ENCODE data around the gene WDR35.

Gene WDR35

DNA sequence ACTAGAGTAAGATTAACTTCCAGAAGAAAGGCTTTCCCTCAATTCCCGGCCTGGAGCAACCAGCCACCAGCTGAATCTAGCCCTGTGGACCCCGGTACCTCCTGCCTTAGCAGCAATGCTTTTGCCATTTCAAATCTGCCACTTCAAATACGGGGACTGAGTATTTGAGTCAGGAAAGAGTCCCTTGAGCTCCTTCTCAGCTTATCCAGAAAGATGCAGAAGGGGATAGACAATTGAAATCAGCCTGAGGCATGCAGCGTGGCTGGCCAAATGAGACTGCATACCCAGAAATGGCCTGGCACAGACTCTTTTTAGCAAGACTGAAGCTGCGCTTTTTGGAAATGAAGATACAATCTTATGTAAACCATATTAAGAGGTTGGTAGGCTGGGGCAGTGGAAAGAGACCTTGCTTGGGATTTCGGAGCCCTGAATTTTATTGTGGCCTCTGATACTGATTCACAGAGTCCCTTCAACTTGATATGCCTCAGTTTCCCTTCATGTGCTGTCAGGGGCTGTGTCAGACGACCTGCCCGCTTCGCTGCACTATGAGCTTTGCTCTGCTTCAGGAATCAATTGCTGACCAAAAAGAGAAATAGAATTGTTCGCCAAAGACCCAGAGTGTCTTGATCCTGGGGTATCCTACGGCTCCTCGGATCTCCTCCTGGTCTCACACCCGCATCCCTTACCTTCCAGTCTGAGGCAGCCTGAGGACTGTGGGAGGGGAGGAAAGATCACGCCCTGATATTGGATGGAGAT is 21.5 kb upstream of the WDR35 start:
- DNase-seq (ENCODE audit: low spot score) = no peak

- DNase-seq (ENCODE audit: low spot score) = peak; percentile 36
Observed at GRCh38 chr2:20008703-20009102, 18.8 kb upstream of the WDR35 start.

GRCh38 chr2:20005891-20006470 is 16.1 kb upstream of the WDR35 start:
- no peak for DNase-seq (ENCODE audit: low spot score)

DNA sequence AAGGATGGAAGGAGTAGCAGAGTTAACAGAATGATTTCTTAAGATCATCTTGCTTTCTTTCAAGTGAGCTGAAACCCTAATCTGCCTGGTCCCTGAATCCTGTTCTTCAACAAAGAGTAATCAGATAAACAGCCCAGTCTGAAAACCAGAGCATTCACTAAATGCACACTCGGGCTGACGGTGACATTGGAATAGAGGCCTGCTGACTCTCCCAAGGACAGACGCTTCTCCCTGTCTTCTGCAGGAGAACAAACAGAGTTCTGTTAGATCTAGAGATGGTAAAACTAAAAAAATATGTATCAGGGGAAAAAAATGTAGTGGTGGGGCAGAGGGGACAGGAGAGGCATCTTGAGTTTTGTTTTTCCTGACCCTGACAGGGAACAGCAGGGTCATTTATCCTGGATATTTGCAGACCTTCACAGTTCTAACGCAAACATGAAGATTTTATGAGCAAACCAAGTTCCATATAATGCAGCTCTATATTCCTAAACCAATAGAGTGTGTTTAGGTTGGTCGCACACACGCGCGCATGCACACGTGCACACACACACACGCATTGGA is 15.2 kb upstream of the WDR35 start:
- DNase-seq (ENCODE audit: low spot score) = no peak

- no peak for DNase-seq (ENCODE audit: low spot score)
Observed at GRCh38 chr2:20001361-20001863, 11.5 kb upstream of the WDR35 start.

DNA sequence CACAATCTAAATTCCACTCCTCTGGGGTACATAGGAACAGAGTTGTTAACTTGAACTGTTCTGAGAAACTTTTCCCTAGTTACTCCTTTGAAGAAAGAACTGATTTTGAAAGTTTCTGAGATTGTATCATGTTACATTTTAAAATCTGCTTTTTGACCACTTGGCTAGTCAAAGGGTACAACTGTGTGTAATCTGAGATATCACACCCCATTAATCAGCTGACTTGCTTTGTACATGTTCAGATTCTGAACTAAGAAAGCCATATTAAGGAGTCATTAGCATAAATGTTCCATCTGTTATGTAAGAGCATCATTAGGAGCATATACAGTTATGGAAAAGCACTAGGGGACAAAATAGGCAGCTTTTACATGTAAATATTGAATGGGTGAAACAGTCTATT is 3.8 kb upstream of the WDR35 start:
- no peak for DNase-seq (ENCODE audit: low spot score)

DNA sequence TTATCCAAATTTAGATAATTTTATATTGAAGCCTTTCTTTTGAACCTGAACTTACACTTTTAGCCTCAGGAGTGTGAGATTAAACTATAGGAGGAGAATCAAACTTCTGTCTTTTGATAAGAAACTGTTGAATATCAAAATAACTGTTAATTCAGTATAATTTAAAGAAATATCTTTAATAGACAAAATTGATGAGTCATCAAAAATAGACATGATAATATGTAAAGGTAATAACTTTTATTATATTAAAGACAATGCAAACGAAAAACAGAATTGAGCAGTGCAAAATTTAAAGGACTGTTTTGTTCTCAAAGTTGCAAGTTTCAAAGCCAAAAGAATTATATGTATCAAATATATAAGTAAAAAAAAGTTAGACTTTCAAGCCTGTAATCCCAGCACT is 2.0 kb upstream of the WDR35 start:
- no peak for DNase-seq (ENCODE audit: low spot score)

DNA sequence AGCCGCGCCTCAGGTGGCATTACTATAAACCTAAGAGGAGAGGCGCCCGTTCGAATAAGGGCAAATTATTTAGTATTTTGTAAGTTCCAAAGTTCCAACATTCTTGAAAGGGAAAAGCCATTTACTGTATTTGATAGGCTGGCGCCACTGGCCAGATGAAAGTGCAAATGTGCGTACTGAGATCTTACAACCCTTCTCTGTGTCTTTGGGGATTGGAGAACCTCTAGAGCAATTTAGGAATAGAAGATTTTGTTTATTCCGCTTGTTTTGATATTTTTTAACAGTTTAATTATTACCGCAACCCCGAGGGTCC is 467 bp upstream of the WDR35 start:
- no peak for DNase-seq (ENCODE audit: low spot score)

DNA sequence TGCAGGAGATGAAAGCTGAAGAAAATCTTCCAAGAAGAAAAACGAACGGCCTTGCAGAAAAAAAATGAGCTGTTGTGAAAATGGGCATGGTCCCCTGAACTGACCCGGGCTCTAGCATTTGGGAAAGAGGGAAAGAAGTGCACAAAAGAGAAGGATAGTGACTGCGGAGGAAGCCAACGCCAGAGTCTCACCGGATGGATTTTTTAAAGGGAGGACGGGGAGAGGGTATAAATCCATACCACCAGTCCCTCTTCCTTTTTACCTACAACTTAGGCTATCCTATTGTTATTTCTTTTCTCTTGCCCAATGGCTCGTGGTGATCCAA is 601 bp downstream of the WDR35 start:
- no peak for DNase-seq (ENCODE audit: low spot score)

DNA sequence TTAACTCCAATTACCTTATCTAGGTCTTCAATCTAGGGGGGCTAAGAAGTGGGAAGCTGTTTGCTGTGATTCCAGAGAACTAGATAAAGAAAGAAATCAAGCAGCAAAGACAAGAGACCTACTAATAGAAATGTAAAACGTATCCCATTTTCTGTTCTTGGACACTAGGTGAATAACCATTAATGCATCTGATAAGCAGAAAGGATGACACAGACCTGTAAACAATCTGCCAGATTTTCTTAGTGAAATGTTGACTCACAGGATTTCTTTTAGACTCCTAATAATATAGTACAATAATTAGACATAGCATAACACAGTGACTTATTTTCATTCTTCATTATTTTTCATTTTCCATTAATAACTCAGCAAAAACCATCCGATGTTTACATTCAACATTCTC is 1.3 kb downstream of the WDR35 start:
- no peak for DNase-seq (ENCODE audit: low spot score)

DNA sequence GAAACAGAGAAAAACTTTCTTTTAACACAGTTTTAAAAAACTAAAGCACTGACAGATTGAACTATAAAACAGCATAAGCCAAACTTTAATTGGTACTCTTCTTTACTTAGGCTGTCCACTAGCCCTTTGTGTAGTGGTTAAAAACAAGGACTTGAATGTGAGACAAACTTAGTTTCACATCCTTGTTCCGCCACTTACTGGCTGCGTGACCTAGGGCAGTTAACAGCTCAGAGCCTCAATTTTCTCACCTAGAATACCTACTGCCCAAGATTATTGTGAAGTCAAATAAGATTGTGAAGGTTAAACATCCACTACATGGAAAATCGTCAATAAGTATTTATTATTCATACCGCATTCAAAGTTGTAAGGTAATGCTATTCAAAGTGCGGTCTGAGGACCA is 2.0 kb downstream of the WDR35 start:
- DNase-seq (ENCODE audit: low spot score) = no peak

- DNase-seq (ENCODE audit: low spot score) = no peak
Observed at GRCh38 chr2:19982268-19982667, 7.6 kb downstream of the WDR35 start.

DNA sequence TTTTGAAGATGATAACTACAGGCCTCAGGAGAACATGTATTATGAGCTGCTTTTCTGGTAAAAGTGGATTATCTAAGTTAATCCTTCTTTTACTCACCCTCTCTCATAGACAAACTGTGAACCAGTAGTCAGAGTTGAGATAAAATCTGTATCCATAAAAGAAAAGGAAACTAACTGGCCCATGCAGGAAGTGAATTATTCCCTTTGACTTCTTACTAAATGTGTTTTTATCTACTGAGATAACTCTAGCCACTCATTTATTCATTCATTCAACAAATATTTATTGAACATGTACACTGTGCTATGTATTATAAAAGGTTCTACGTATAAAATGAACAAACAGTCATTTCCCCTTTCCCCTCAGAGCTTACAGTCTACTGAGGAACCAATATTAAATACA is 10.0 kb downstream of the WDR35 start:
- DNase-seq (ENCODE audit: low spot score) = no peak

GRCh38 chr2:19973466-19973865 is 16.4 kb downstream of the WDR35 start:
- DNase-seq (ENCODE audit: low spot score) = no peak

- DNase-seq (ENCODE audit: low spot score) = no peak
Observed at GRCh38 chr2:19971691-19972090, 18.2 kb downstream of the WDR35 start.

GRCh38 chr2:19963386-19963785 is 26.5 kb downstream of the WDR35 start:
- no peak for DNase-seq (ENCODE audit: low spot score)

GRCh38 chr2:19955544-19956422 is 34.1 kb downstream of the WDR35 start:
- DNase-seq (ENCODE audit: low spot score) = peak; percentile 36

DNA sequence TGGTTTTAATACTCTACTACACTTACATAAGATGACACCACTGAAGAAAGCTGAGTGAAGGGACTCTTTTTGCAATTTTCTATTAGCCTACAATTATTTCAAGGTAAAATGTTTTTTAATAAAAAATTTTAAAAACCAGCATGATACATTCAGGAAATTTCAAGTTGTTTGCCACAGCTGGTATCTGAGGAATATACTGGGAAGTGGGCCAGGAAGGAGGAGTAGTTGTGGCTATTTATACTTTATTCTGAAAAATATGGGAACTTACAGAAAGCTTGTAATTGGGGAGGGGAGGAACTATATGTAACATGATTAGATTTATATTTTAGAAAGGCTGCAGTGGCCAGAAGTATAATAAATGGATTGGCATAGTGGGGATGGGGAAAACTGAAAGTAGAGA is 40.8 kb downstream of the WDR35 start:
- no peak for DNase-seq (ENCODE audit: low spot score)

DNA sequence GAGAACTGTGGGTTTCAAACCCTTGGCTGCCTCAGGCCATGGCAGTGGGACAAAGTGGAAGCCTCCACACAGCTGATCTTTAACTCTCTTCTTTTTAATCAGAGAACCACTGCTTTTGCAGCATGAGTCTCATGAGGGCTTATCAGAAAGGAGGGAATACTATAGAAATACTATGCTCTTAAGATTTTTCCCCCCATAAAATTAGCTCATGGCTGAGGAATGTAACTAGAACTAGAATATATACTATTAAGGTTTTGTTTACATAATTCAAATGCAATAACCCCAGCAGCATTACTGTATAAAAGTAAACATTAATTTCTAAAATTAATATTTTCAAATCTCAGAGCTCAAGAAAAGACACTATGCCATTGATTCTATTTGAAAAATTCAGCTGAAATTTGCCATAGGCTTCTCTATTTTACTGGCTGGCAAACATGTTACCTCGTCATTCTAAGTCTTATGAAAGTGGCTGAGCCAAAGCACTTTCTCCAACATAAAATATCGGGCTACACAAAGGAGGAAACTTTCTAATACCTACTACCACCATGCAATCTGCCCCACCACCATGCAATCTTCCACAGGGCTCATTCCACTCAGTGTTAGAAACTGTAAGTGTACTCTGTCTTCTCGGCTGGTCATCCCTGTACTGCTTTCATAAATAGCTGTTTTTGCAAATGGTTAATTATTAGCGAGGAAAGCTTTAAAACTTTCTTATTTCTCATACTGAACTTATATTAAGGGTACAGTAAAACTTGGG is 42.5 kb downstream of the WDR35 start:
- DNase-seq (ENCODE audit: low spot score) = no peak

- DNase-seq (ENCODE audit: low spot score) = no peak
Observed at GRCh38 chr2:19944205-19944845, 45.6 kb downstream of the WDR35 start.

GRCh38 chr2:19943189-19943588 is 46.7 kb downstream of the WDR35 start:
- DNase-seq (ENCODE audit: low spot score) = no peak

GRCh38 chr2:19942199-19942598 is 47.7 kb downstream of the WDR35 start:
- no peak for DNase-seq (ENCODE audit: low spot score)

Data from HuH-7.5 (cell line).